Motor neuron (in vitro differentiated cells): ENCODE measurements around the gene DUSP21. TPM values are rescaled to one million over a fixed set of nuclear protein-coding genes. Genes with fewer than 3 reads are reported as not detected.
"Not testable (repeated sequence)": the region's sequence is repeated elsewhere in the genome, so short reads cannot be mapped to it uniquely, and the experiment has no call there.

Experiments used
- ATAC-seq, 8 experiments: fragments of 200-7000 bp; cut with Tn5 transposase; replicated peaks in 6 of 8; 2 replicates each; pipeline ENCODE4 v1.8.0; 2021; ENCODE audit warnings: mild to moderate bottlenecking in 8 of 8, moderate library complexity in 8 of 8
- H3K27ac ChIP-seq, 2 donors: fragments of 250-450 bp; sonication (Bioruptor Pico); 2 replicates each; pipeline ENCODE4 v1.9.0; 2021; ENCODE audit warnings: antibody characterized with exemption in 2 of 2, mild to moderate bottlenecking in 2 of 2, moderate library complexity in 1 of 2
- H3K4me1 ChIP-seq, 2 donors: fragments of 250-450 bp; sonication (Bioruptor Pico); replicated peaks in 1 of 2; 2 replicates each; pipeline ENCODE4 v1.6.1; 2021; ENCODE audit warnings: antibody characterized with exemption in 2 of 2, mild to moderate bottlenecking in 2 of 2, moderate library complexity in 1 of 2
- H3K4me3 ChIP-seq, 5 donors: fragments of 250-450 bp; sonication (Bioruptor Pico); 2 replicates each; pipeline ENCODE4 v1.9.0; 2021; ENCODE audit warnings: antibody characterized with exemption in 5 of 5, mild to moderate bottlenecking in 5 of 5, moderate library complexity in 4 of 5
- WGBS, 10 experiments: fragments of 450-650 bp; shearing (Covaris generic); methylation state at CpG; one replicate each; pipeline ENCODE4 v1.0.0; 2022; 5-methylcytosine and 5-hydroxymethylcytosine counted together
- in situ Hi-C, 9 experiments: fragments of 400-800 bp; cut with MboI; loops; one replicate each; pipeline ENCODE4 v1.15.0; 2021; ENCODE audit warnings: low sequenced_read_pairs in 9 of 9, low pct_unique_long_range_greater_than_20kb in 2 of 9; ENCODE audit not compliant: unreplicated experiment in 9 of 9
- total RNA-seq, 8 experiments: library from RNA; unstranded; fragments of 300-600 nt; gene quantifications; 2 replicates each; pipeline versions ENCODE4 v1.2.3 to v1.2.4, GENCODE V29; 2022

The DUSP21 gene
- total RNA-seq, result not detected

DNA sequence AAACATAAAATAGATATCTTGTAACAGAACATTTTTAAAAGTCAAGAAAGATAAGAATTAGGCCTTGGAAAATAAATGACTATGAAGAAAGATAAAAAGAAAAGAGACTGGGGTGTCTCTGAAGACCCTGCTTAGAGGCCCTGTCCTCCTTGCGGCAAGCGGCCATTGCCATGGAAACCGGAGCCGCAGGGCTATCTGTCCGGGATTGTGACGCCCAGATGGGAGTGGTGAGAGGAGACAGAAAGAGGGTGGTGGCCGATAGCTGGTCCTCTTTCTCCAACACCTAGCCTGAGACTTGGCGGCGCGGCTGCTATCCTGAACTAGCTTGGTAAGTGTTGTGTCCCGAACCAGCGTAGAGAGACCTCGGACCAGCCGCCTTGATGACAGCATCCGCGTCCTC lies at the start of gene DUSP21:
DUSP21 (plus strand) TSS at position 269 of the 400 bp plus-strand sequence; CDS start at position 381, 112 bp downstream.
- no peak within 1 kb of the TSS for H3K27ac ChIP-seq
- in situ Hi-C loops, result no loop called here
- H3K4me1 ChIP-seq, result no peaks in the 10 kb centered on the region
- no peak for ATAC-seq
- no peak within 1 kb of the TSS for H3K4me3 ChIP-seq
- WGBS, 10 experiments, result 68 to 93% (median 72%) methylated on average over 3 to 15 of the region's 16 CpGs; no CpG with 5 or more reads in 6 of the 10 experiments

- Histone ChIP-seq H3K4me1 (no peaks in the 10 kb centered on the region), H3K4me3 (no peak overlapping the region), H3K27ac (no peak overlapping the region)
- in situ Hi-C loops, result no loop called here
- WGBS, 10 experiments, result 20 to 100% (median 69%) methylated on average over 1 to 3 of the region's 3 CpGs; no CpG with 5 or more reads in 4 of the 10 experiments
- no peak for ATAC-seq
Observed at GRCh38 chrX:44795945-44796450, 47.8 kb upstream of the DUSP21 start.

DNA sequence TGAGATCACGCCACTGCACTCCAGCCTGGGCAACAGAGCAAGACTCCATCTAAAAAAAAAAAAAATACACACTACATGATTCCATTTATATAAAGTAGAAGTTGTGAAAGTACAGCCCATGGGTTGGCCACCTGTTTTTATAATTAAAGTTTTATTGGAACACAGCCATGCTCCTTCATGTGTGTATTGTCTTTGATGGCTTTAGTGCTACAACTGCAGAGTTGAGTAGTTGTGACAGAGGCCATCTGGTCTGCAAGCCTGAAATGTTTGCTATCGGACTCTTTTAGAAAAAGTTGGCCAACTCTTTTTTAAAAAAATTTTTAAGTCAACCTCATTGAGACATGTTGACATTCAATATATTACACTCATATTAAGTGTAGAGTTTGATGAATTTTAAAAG lies 41.2 kb upstream of the DUSP21 start:
- Histone ChIP-seq H3K27ac (no peak overlapping the region), H3K4me1 (no peaks in the 10 kb centered on the region), H3K4me3 (no peak overlapping the region)
- in situ Hi-C loops, result no loop called here
- WGBS, 10 experiments, result 56 to 100% methylated on average over 1 of the region's 2 CpGs; no CpG with 5 or more reads in 8 of the 10 experiments
- ATAC-seq, result no peak

DNA sequence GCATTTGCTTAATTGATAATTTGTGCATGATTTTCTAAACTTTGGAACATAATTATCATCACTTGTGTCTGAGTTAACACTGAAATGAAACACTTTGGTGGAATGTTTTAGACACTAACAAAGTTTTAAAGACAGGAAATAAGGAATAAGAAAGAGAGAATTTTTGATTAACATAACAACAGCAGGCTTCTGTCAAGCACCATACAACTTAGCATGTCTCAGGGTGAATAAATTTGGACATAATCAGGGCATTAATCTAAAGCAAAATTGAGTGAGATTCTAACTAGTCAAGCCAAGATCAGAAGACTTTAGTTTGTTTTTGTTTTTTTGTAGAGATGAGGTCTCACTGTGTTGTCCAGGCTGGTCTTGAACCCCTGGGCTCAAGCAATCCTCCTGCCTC lies 28.1 kb upstream of the DUSP21 start:
- Histone ChIP-seq H3K4me1 (no peaks in the 10 kb centered on the region), H3K4me3 (no peak overlapping the region), H3K27ac (no peak overlapping the region)
- no peak for ATAC-seq
- in situ Hi-C loops, result no loop called here

GRCh38 chrX:44816367-44816766 lies 27.5 kb upstream of the DUSP21 start:
- WGBS, 10 experiments, result no CpG with 5 or more reads among the region's 2 CpGs
- in situ Hi-C loops, result no loop called here
- Histone ChIP-seq H3K4me1 (no peaks in the 10 kb centered on the region), H3K27ac (no peak overlapping the region), H3K4me3 (no peak overlapping the region)
- no peak for ATAC-seq

GRCh38 chrX:44817029-44817428 lies 26.8 kb upstream of the DUSP21 start:
- no peak for ATAC-seq
- in situ Hi-C loops, result no loop called here
- Histone ChIP-seq H3K27ac (no peak overlapping the region), H3K4me3 (no peak overlapping the region), H3K4me1 (no peaks in the 10 kb centered on the region)
- WGBS, 10 experiments, result 37 to 87% (median 60%) methylated on average over 1 to 6 of the region's 7 CpGs; no CpG with 5 or more reads in 5 of the 10 experiments

DNA sequence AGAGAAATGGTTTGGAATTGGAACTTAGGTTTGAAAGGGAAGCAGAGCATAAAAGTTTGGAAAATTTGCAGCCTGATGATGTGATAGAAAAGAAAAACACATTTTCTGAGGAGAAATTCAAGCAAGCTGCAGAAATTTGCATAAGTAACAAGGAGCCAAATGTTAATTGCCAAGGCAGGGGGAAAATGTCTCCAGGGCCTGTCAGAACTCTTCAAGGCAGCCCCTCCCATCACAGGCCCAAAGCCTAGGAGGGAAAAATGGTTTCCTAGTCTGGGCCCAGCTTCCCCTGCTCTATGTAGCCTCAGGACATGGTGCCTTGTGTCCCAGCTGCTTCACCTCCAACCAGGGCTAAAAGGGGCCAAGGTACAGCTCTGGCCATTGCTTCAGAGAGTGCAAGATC lies 21.2 kb upstream of the DUSP21 start:
- peak in 2 of 8 experiments; percentile 26 to 31 for ATAC-seq
- Histone ChIP-seq H3K4me3 (no peak overlapping the region), H3K27ac (no peak overlapping the region), H3K4me1 (no peaks in the 10 kb centered on the region)
- in situ Hi-C loops, result no loop called here

- ATAC-seq, H3K4me3 ChIP-seq, H3K27ac ChIP-seq, in situ Hi-C loops, H3K4me1 ChIP-seq: not testable (repeated sequence)
- WGBS, 10 experiments, result 0 to 100% (median 24%) methylated on average over 1 to 2 of the region's 2 CpGs; no CpG with 5 or more reads in 7 of the 10 experiments
Observed at GRCh38 chrX:44823193-44823592, 20.6 kb upstream of the DUSP21 start.

- H3K27ac ChIP-seq, result no peak overlapping the region
- H3K4me3 ChIP-seq, result no peak overlapping the region
- 33 to 80% (median 45%) methylated on average over 1 to 2 of the region's 4 CpGs; no CpG with 5 or more reads in 6 of the 10 experiments for WGBS, 10 experiments
- H3K4me1 ChIP-seq, result no peaks in the 10 kb centered on the region
- peak in 7 of 8 experiments; percentile 73 to 95 (median 93) for ATAC-seq
- in situ Hi-C loops, result no loop called here
Observed at GRCh38 chrX:44828008-44828605, 15.7 kb upstream of the DUSP21 start.

DNA sequence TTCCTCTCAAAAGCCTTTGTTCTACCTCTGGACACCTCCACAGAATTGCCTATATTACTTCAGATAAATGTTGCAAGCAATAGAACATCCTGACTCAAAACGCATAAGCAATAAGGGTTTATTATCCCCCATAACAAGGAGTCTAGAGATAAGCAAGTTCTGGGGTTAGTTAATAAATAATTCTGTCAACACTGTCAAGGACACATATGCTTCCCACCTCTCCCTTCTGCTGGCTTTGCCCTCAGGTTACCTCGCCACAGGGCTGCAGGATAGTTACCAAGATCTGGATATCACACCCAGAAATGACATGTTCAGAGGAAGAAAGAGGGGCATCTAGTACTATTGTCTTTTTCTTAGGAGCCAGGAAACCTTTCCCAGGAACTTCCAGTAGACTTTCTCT lies 14.0 kb upstream of the DUSP21 start:
- ATAC-seq, result no peak
- Histone ChIP-seq H3K27ac (no peak overlapping the region), H3K4me1 (no peaks in the 10 kb centered on the region), H3K4me3 (no peak overlapping the region)
- in situ Hi-C loops, result no loop called here
- 50 to 100% (median 70%) methylated on average over 1 to 2 of the region's 2 CpGs; no CpG with 5 or more reads in 6 of the 10 experiments for WGBS, 10 experiments

DNA sequence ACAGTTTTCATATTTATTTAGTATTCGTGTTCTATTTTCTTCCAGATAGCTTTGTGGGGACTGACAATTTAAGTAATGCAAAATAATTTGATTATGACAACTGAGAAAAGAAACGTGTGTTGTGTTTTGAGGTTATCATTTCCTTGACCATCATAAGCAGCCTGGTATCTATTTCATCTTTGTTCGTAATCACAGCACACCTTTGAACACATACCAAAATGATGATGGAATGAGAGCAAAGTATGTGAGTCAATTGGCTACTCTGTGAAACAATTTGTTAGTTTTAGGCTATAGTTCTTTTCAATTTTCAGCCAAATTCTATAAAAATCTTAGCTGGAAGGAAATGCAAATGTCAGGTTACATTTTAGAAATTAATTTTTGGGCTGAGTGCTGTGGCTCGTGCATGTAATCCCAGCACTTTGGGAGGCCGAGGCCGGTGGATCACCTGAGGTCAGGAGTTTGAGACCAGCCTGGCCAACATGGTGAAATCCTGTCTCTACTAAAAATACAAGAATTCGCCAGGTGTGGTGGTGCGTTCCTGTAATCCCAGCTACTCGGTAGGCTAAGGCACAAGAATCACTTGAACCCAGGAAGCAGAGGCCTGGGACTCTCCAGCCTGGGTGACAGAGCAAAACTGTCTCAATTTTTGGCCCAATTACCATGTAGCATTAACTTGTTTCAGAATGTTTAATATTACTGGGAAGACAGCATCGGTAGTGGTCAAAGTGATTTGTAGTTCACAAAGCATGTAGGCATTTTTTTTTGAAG lies 1.1 kb upstream of the DUSP21 start:
- in situ Hi-C loops, result no loop called here
- ATAC-seq, result no peak
- Histone ChIP-seq H3K4me1 (no peaks in the 10 kb centered on the region), H3K4me3 (no peak overlapping the region), H3K27ac (no peak overlapping the region)
- WGBS, 10 experiments, result 0 to 100% (median 60%) methylated on average over 1 to 9 of the region's 10 CpGs; no CpG with 5 or more reads in 3 of the 10 experiments

DNA sequence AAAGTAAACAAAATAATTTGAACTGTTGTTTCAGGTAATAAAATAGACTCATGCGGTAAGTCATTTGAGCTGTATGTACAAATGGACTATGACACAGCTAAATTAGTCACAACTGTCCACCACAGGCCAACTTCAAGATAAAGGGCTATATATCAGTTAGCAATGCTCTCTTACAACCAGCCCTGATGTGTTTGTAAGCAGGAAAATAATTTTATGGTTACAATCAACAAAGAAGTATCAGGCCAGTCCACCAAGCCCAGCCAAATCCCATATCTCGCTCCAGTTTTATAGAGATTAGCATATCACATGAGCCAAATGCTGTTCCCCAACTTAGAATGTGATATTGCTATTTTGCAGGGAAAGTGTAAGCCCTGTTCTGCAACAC lies 511 bp upstream of the DUSP21 start:
- no peak overlapping the region for H3K4me3 ChIP-seq
- WGBS, 10 experiments, result 65 to 100% (median 92%) methylated on average over 1 to 2 of the region's 2 CpGs; no CpG with 5 or more reads in 5 of the 10 experiments
- no peak overlapping the region for H3K27ac ChIP-seq
- no peaks in the 10 kb centered on the region for H3K4me1 ChIP-seq
- in situ Hi-C loops, result no loop called here
- ATAC-seq, result no peak

DNA sequence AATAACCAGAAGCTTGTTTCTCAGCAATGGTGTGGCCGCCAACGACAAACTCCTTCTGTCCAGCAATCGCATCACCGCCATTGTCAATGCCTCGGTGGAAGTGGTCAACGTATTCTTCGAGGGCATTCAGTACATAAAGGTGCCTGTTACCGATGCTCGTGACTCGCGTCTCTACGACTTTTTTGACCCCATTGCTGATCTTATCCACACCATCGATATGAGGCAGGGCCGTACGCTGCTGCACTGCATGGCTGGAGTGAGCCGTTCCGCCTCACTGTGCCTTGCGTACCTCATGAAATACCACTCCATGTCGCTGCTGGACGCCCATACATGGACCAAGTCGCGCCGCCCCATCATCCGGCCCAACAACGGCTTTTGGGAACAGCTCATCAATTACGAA lies 383 bp downstream of the DUSP21 start:
- Histone ChIP-seq H3K4me1 (no peaks in the 10 kb centered on the region), H3K4me3 (no peak overlapping the region), H3K27ac (no peak overlapping the region)
- no peak for ATAC-seq
- in situ Hi-C loops, result no loop called here
- 80 to 100% (median 93%) methylated on average over 1 to 23 of the region's 26 CpGs; no CpG with 5 or more reads in 6 of the 10 experiments for WGBS, 10 experiments
